Cardiac muscle cell (in vitro differentiated cells and primary cell): ENCODE results near the gene EFCAB9. TPM values are rescaled to one million over a fixed set of nuclear protein-coding genes. Genes with fewer than 3 reads are reported as not detected.

Source experiments
- DNase-seq, 2 donors: peaks; one replicate each; pipeline versions ENCODE4 v3.0.0 to v3.0.0-alpha.2; 2010 to 2017; ENCODE audit warnings: low read depth in 1 of 2, low spot score in 1 of 2
- H3K27ac ChIP-seq: fragments of 200-600 bp; sonication (generic); 2 replicates; pipeline ENCODE4 v1.5.1; 2016
- H3K27me3 ChIP-seq: fragments of 200-600 bp; sonication (generic); 2 replicates; pipeline ENCODE4 v1.6.0; 2016; ENCODE audit warnings: control low read depth
- H3K36me3 ChIP-seq: fragments of 200-600 bp; sonication (generic); 2 replicates; pipeline ENCODE4 v1.5.1; 2016; ENCODE audit warnings: control low read depth
- H3K4me1 ChIP-seq: fragments of 200-600 bp; sonication (generic); 2 replicates; pipeline ENCODE4 v1.8.1; 2017; ENCODE audit warnings: low read depth, mild to moderate bottlenecking, mixed run types
- H3K4me3 ChIP-seq: fragments of 200-600 bp; sonication (generic); 2 replicates; pipeline ENCODE4 v1.5.1; 2016; ENCODE audit warnings: mild to moderate bottlenecking
- H3K9me3 ChIP-seq: fragments of 200-600 bp; sonication (generic); 2 replicates; pipeline ENCODE4 v1.5.1; 2017; ENCODE audit warnings: low read depth, mild to moderate bottlenecking, control low read depth
- CTCF ChIP-seq: IDR thresholded peaks from 2 replicates; pipeline ENCODE4 v1.5.1; 2012; ENCODE audit warnings: low read depth, mild to moderate bottlenecking, low read length
- polyA plus RNA-seq: library from polyadenylated mRNA; unstranded; fragments of >200 nt; fragmentation: Nextera tagmentation; extraction: Ambion mirVana; gene quantifications from 2 replicates; pipeline ENCODE4 v1.2.1, GENCODE V29; 2016
- total RNA-seq: library from RNA; depleted of rRNA; stranded (reverse); fragments of >200 nt; gene quantifications from 2 replicates; pipeline ENCODE4 v1.2.3, GENCODE V29; 2016

EFCAB9 gene
- total and polyA plus RNA-seq, 2 experiments from 2014 or later = not detected

GRCh38 chr5:172207511-172207910, 13.5 kb downstream of the EFCAB9 start:
- Histone ChIP-seq H3K27me3 (no peaks in the 10 kb centered on the region), H3K9me3 (no peaks in the 10 kb centered on the region), H3K36me3 (peaks cover 15% of the 10 kb centered on the region), H3K4me1 (no peaks in the 10 kb centered on the region), H3K4me3 (no peak overlapping the region), H3K27ac (no peak overlapping the region)
- TF ChIP-seq CTCF = no peak
- DNase-seq = no peak

DNA sequence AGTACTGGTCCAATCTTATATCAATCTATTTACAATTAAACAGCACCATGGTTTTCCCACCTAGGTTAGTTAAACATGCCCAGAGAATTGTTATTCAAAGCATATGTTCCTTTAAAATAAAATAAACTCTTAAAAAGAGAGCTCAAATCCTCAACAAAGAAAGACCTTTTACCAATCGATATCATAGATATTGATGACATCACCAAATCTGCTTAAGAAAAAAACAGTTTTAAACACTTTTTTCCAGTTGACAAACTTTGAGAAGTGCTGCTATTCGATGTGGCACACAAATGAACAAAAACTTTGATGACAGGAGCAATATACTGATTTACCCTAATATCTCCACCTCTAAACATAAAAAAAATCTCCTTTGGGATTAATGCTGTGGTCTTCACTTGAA, 15.7 kb downstream of the EFCAB9 start:
- DNase-seq = no peak
- no peaks in the 10 kb centered on the region for H3K4me1 ChIP-seq
- H3K27me3 ChIP-seq = no peaks in the 10 kb centered on the region
- no peak overlapping the region for H3K4me3 ChIP-seq
- TF ChIP-seq CTCF = no peak
- no peaks in the 10 kb centered on the region for H3K9me3 ChIP-seq
- peaks cover 15% of the 10 kb centered on the region for H3K36me3 ChIP-seq
- H3K27ac ChIP-seq = no peak overlapping the region

DNA sequence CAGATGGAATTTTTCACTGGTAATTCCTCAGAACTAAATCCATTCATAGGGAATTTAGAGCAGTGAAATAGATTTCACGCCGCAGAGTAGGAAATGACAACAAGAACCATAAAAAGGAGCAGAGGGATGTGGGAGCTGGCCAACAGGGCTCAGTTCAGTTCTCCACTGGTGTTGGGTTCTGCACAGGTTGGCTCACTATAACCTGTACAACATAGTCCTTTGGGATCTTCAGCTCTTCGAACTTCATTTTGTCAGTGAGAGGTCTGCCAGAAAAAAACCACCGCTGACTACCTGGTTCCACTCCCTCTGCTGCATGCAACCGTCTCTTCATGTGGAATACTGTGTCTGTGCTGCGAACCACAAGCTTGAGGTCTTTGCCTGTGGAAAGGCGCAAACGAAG, 17.7 kb downstream of the EFCAB9 start:
- Histone ChIP-seq H3K4me1 (no peaks in the 10 kb centered on the region), H3K4me3 (no peak overlapping the region), H3K27ac (no peak overlapping the region), H3K27me3 (no peaks in the 10 kb centered on the region), H3K9me3 (no peaks in the 10 kb centered on the region), H3K36me3 (peaks cover 15% of the 10 kb centered on the region)
- no peak for TF ChIP-seq CTCF
- no peak for DNase-seq

DNA sequence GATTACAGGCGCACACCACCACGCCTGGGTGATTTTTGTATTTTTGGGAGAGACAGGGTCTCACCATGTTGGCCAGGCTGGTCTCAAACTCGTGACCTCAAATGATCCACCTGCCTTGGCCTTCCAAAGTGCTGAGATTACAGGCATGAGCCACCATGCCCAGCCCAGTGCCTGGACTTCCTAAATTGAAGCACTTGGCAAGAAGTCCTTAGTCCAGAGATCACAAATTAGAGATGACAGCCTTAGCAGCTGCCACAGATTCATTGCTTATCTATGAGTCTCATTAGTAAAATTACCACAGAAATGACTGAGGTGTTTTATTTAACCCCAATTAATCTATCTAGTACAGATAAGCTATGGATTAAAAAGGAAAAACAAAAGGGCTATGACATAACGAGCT, 19.2 kb downstream of the EFCAB9 start:
- DNase-seq = no peak
- Histone ChIP-seq H3K4me1 (no peaks in the 10 kb centered on the region), H3K27me3 (no peaks in the 10 kb centered on the region), H3K9me3 (no peaks in the 10 kb centered on the region), H3K27ac (no peak overlapping the region), H3K4me3 (no peak overlapping the region), H3K36me3 (peaks cover 15% of the 10 kb centered on the region)
- TF ChIP-seq CTCF = no peak

- H3K4me3 ChIP-seq = no peak overlapping the region
- no peak for DNase-seq
- H3K4me1 ChIP-seq = no peaks in the 10 kb centered on the region
- peaks cover 16% of the 10 kb centered on the region for H3K36me3 ChIP-seq
- no peak for TF ChIP-seq CTCF
- H3K27me3 ChIP-seq = no peaks in the 10 kb centered on the region
- no peaks in the 10 kb centered on the region for H3K9me3 ChIP-seq
- H3K27ac ChIP-seq = no peak overlapping the region
Observed at GRCh38 chr5:172216345-172216744, 22.4 kb downstream of the EFCAB9 start.

GRCh38 chr5:172219296-172219695, 25.3 kb downstream of the EFCAB9 start:
- TF ChIP-seq CTCF = no peak
- Histone ChIP-seq H3K9me3 (no peaks in the 10 kb centered on the region), H3K27me3 (no peaks in the 10 kb centered on the region), H3K36me3 (peaks cover 13% of the 10 kb centered on the region), H3K4me3 (no peak overlapping the region), H3K4me1 (no peaks in the 10 kb centered on the region), H3K27ac (no peak overlapping the region)
- no peak for DNase-seq
